Non-pigmented ciliary epithelial cell (primary cell): ENCODE measurements around the gene HLF.
"Not testable (repeated sequence)": the region's sequence is repeated elsewhere in the genome, so short reads cannot be mapped to it uniquely, and the experiment has no call there.

Source experiments
- DNase-seq: peaks from one replicate; pipeline ENCODE4 v3.0.0-alpha.2; 2010; ENCODE audit warnings: low read depth

HLF gene

GRCh38 chr17:55312852-55313251 is 48.1 kb downstream of the HLF start:
- no peak for DNase-seq

- no peak for DNase-seq
Measured at GRCh38 chr17:55314061-55314783, 49.5 kb downstream of the HLF start.

GRCh38 chr17:55314784-55315491 is 50.2 kb downstream of the HLF start:
- DNase-seq, result no peak

GRCh38 chr17:55316499-55316898 is 51.7 kb downstream of the HLF start:
- DNase-seq, result no peak

GRCh38 chr17:55317284-55317683 is 52.5 kb downstream of the HLF start:
- DNase-seq, result no peak

- DNase-seq, result no peak
Measured at GRCh38 chr17:55318081-55318480, 53.3 kb downstream of the HLF start.

GRCh38 chr17:55318715-55319487 is 54.1 kb downstream of the HLF start:
- DNase-seq, result no peak

- no peak for DNase-seq
Measured at GRCh38 chr17:55319933-55320593, 55.3 kb downstream of the HLF start.

GRCh38 chr17:55320594-55321426 is 56.0 kb downstream of the HLF start:
- no peak for DNase-seq

- no peak for DNase-seq
Measured at GRCh38 chr17:55321427-55322060, 56.8 kb downstream of the HLF start.

- no peak for DNase-seq
Measured at GRCh38 chr17:55322453-55322985, 57.8 kb downstream of the HLF start.

- no peak for DNase-seq
Measured at GRCh38 chr17:55323518-55324295, 58.9 kb downstream of the HLF start.

- DNase-seq, result no peak
Measured at GRCh38 chr17:55324296-55324978, 59.7 kb downstream of the HLF start.

GRCh38 chr17:55325406-55325805 is 60.6 kb downstream of the HLF start:
- no peak for DNase-seq

- no peak for DNase-seq
Measured at GRCh38 chr17:55326030-55326429, 61.3 kb downstream of the HLF start.

- no peak for DNase-seq
Measured at GRCh38 chr17:55327225-55328088, 62.7 kb downstream of the HLF start.

- not testable (repeated sequence) for DNase-seq
Measured at GRCh38 chr17:55328514-55328913, 63.8 kb downstream of the HLF start.

GRCh38 chr17:55330344-55330933 is 65.7 kb downstream of the HLF start:
- DNase-seq, result no peak
